ENCODE results near the gene TMC5.

TMC5 gene

DNA sequence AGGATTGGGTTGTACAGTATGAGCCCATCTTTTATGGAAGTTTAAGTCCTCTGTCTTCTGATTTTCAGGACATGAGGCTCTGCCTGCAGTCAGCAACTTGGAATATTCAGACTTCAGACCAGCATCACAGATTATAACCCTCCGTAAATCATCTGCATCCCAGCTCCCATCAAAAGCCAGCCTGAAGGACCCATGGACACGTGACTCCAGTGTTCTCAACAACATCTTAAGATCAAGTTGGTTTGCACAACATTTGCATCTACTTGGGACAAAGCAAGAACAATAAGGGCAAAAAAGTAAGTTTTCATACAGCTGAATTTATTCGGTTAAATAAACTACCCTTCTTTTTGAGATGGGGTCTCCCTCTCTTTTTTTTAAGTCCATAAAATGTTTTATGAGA lies 12.7 kb downstream of the TMC5 start:
- peak overlapping the region; percentile 87 for H3K27ac ChIP-seq
- no peak for TF ChIP-seq ZFX (IDR thresholded peaks at IDR 0.05; ENCODE audit: borderline replicate concordance)
- TF ChIP-seq, protein P1, sequence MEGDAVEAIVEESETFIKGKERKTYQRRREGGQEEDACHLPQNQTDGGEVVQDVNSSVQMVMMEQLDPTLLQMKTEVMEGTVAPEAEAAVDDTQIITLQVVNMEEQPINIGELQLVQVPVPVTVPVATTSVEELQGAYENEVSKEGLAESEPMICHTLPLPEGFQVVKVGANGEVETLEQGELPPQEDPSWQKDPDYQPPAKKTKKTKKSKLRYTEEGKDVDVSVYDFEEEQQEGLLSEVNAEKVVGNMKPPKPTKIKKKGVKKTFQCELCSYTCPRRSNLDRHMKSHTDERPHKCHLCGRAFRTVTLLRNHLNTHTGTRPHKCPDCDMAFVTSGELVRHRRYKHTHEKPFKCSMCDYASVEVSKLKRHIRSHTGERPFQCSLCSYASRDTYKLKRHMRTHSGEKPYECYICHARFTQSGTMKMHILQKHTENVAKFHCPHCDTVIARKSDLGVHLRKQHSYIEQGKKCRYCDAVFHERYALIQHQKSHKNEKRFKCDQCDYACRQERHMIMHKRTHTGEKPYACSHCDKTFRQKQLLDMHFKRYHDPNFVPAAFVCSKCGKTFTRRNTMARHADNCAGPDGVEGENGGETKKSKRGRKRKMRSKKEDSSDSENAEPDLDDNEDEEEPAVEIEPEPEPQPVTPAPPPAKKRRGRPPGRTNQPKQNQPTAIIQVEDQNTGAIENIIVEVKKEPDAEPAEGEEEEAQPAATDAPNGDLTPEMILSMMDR (IDR thresholded peaks at IDR 0.05): no peak

DNA sequence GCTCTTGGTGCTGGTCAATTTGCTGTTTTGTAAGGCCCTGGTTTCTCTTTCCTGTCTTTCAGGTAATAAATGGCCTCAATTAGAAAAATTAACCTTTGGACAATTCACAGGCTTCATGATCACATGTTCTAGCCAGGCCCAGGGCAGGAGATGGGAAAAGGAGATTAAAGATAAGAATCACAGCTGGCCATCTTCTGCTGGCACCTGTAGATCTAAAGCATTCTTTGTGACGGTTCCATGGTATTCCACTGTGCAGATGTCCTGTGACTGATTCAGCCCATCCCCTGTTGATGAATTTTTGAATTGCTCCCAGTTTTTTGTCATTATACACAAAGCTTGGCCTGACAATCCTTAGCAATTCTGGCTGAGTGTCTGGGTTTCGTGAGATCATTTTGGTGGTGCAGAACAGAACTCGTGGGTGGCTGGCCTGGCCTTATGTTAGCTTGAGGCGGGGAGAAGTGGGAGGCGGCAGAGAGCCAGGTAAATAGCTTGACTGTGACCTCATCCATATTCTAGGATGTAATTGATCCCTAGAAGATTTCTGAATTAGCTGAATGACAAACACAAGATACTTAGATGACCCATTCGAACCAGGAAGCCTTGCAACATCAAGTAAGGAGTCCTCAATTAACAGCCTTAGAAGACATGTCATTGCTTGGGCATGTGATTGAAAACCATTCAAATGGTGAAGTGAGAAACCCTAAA lies 14.1 kb downstream of the TMC5 start:
- H3K27ac ChIP-seq: peak overlapping the region; percentile 87
- TF ChIP-seq, protein P1 (IDR thresholded peaks at IDR 0.05): no peak
- TF ChIP-seq ZFX (IDR thresholded peaks at IDR 0.05; ENCODE audit: borderline replicate concordance): no peak

DNA sequence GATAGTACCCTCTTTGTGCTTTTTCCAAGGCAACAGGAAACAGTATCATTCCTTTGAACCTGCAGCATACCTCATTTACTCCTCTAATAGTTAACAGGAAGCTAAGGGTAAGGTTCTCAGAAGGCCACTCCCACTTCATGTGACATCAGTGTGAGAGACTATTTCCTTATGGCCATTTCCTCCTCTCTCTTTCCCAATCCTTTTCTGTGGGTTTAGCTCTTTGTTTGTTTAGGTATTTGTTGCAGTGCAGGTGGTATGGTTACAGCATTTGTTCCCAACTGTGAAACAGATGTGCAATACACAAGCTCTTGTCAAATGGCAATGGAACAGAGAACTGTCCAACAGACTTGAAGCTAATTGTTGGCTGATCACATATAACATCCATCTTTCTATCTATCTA lies 14.7 kb downstream of the TMC5 start:
- no peak for TF ChIP-seq ZFX (IDR thresholded peaks at IDR 0.05; ENCODE audit: borderline replicate concordance)
- TF ChIP-seq, protein P1 (IDR thresholded peaks at IDR 0.05): no peak

DNA sequence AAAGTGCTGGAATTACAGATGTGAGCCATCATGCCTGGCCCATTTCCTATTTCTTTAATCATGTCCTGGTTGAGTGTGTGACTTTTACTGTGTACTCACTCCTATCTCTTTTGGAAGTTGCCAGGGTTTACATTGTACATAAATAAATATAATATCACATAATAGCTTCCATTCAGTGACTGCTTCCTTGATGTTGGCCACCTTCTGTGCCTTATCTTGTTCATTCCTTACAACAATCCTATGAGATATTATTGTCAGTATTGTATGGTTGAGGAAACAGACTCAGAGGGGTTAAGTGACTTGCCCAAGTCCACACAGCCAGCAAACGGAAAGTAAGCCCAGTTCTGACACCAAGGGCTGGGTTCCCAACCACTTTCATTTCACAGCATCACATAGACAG lies 16.9 kb downstream of the TMC5 start:
- no peak overlapping the region for H3K27ac ChIP-seq
- TF ChIP-seq ZFX (IDR thresholded peaks at IDR 0.05; ENCODE audit: borderline replicate concordance): no peak
- TF ChIP-seq, protein P1 (IDR thresholded peaks at IDR 0.05): no peak

More for the DNA sequence above, 14.7 kb downstream of the TMC5 start:
- H3K27ac ChIP-seq: peak overlapping the region; percentile 87

DNA sequence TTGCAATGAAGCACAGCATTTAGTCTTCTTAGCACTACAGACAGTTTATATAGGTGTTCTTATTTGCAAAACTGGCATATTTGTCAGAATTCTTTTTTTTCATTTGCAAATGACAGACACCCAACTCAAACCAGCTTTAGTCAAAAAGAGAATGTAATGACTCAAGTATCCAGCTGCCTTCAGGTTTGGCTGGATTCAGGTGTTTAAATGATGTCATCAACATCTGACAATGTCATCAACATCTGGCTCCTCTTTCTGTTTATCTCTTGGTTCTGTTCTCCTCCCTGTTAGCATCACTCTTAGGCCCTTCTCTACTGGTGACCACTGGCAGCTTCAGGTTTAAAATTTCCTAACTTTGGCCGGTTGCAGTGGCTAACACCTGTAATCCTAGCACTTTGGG lies 18.9 kb downstream of the TMC5 start:
- TF ChIP-seq, protein P1 (IDR thresholded peaks at IDR 0.05): no peak
- no peak for TF ChIP-seq ZFX (IDR thresholded peaks at IDR 0.05; ENCODE audit: borderline replicate concordance)
- no peak overlapping the region for H3K27ac ChIP-seq

DNA sequence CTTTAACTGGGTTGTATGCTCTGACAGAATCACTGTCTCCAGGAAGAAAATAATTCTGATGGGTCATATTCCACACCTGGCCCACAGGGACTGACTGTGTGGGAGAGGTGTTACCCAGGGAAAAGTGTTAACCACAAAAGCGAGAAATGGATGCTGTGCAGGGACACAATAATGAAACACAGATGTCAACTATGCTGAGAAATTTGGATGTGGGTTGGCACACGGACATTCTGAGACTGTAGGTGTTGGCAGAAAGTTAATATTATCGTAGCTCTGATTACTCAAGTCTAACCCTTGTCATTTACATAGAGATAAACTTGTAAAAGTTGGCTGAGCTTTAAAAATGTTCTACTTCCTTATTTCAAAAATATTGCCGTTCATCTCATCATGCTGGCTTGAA lies 19.6 kb downstream of the TMC5 start:
- H3K27ac ChIP-seq: peak overlapping the region; percentile 2; the same call in 1 of the 2 replicates
- TF ChIP-seq ZFX (IDR thresholded peaks at IDR 0.05; ENCODE audit: borderline replicate concordance): no peak
- TF ChIP-seq, protein P1 (IDR thresholded peaks at IDR 0.05): no peak

DNA sequence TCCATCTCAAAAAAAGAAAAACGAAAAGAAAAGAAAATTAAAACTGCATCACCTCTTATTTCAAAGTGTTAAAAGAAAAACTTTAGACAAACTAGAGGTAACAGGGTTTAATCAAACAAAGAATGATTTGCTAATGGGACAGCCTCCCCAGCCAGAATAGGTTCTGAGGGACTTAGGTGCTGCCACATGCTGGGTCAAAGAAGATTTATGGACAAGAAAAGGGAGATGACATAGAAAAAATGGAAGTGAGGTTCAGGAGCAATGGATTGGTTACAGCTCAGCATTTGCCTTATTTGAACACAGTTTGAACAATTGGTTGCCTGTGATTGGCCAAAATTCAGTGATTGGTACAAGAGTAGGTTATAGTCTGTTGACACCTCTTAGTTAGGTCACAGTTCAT lies 21.1 kb downstream of the TMC5 start:
- TF ChIP-seq, protein P1 (IDR thresholded peaks at IDR 0.05): no peak
- TF ChIP-seq ZFX (IDR thresholded peaks at IDR 0.05; ENCODE audit: borderline replicate concordance): no peak
- H3K27ac ChIP-seq: no peak overlapping the region

All from 22Rv1 (cell line).